ENCODE results near the gene WNT9A.

DNA sequence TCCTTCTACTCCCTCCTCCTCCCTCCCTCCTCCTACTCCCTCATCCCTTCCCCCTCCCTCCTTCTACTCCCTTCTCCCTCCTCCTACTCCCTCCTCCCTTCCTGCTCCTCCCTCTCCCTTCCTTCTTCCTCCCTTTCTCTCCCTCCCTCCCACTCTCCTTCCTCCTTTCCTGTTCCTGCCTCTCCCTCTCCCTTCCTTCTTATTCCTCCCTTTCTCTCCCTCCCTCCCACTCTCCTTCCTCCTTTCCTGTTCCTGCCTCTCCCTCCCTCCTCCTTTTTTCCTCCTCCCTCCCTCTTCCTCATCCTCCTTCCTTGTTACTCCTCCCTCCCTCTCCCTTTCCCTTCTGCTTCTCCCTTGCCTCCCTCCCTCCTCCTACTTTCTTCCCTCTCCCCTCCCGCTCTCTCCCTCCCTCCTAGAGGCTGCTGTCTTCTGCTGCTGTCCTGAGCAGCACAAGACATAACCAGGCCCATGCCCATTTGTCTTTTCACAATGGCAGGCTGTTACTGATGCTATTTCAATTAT, 41.1 kb downstream of the WNT9A start:
- TF ChIP-seq SP1 (CRISPR knock-in tag; conservative IDR thresholded peaks at IDR 0.05) (no peak), FOXJ3 (CRISPR knock-in tag; IDR thresholded peaks at IDR 0.05; ENCODE audit: borderline replicate concordance) (no peak), MXD4 (CRISPR knock-in tag; IDR thresholded peaks at IDR 0.05; ENCODE audit: borderline replicate concordance) (no peak), CREB1 (CRISPR knock-in tag; IDR thresholded peaks at IDR 0.05) (no peak), ELF4 (CRISPR knock-in tag; IDR thresholded peaks at IDR 0.05; ENCODE audit: low read depth) (no peak), HMGA2 (CRISPR knock-in tag; IDR thresholded peaks at IDR 0.05) (no peak), JUN (CRISPR knock-in tag; IDR thresholded peaks at IDR 0.05) (no peak), NFYB (CRISPR knock-in tag; conservative IDR thresholded peaks at IDR 0.05; ENCODE audit: low read depth) (no peak)
- TF ChIP-seq, protein P1, sequence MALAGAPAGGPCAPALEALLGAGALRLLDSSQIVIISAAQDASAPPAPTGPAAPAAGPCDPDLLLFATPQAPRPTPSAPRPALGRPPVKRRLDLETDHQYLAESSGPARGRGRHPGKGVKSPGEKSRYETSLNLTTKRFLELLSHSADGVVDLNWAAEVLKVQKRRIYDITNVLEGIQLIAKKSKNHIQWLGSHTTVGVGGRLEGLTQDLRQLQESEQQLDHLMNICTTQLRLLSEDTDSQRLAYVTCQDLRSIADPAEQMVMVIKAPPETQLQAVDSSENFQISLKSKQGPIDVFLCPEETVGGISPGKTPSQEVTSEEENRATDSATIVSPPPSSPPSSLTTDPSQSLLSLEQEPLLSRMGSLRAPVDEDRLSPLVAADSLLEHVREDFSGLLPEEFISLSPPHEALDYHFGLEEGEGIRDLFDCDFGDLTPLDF (CRISPR knock-in tag; IDR thresholded peaks at IDR 0.05) = no peak
- TF ChIP-seq, protein P2, sequence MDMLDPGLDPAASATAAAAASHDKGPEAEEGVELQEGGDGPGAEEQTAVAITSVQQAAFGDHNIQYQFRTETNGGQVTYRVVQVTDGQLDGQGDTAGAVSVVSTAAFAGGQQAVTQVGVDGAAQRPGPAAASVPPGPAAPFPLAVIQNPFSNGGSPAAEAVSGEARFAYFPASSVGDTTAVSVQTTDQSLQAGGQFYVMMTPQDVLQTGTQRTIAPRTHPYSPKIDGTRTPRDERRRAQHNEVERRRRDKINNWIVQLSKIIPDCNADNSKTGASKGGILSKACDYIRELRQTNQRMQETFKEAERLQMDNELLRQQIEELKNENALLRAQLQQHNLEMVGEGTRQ (CRISPR knock-in tag; IDR thresholded peaks at IDR 0.05) = no peak
- TF ChIP-seq, protein P3, sequence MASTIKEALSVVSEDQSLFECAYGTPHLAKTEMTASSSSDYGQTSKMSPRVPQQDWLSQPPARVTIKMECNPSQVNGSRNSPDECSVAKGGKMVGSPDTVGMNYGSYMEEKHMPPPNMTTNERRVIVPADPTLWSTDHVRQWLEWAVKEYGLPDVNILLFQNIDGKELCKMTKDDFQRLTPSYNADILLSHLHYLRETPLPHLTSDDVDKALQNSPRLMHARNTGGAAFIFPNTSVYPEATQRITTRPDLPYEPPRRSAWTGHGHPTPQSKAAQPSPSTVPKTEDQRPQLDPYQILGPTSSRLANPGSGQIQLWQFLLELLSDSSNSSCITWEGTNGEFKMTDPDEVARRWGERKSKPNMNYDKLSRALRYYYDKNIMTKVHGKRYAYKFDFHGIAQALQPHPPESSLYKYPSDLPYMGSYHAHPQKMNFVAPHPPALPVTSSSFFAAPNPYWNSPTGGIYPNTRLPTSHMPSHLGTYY (CRISPR knock-in tag; IDR thresholded peaks at IDR 0.05) = no peak
- TF ChIP-seq, protein P4, sequence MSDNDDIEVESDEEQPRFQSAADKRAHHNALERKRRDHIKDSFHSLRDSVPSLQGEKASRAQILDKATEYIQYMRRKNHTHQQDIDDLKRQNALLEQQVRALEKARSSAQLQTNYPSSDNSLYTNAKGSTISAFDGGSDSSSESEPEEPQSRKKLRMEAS (CRISPR knock-in tag; IDR thresholded peaks at IDR 0.05) = no peak
- TF ChIP-seq, protein P5, sequence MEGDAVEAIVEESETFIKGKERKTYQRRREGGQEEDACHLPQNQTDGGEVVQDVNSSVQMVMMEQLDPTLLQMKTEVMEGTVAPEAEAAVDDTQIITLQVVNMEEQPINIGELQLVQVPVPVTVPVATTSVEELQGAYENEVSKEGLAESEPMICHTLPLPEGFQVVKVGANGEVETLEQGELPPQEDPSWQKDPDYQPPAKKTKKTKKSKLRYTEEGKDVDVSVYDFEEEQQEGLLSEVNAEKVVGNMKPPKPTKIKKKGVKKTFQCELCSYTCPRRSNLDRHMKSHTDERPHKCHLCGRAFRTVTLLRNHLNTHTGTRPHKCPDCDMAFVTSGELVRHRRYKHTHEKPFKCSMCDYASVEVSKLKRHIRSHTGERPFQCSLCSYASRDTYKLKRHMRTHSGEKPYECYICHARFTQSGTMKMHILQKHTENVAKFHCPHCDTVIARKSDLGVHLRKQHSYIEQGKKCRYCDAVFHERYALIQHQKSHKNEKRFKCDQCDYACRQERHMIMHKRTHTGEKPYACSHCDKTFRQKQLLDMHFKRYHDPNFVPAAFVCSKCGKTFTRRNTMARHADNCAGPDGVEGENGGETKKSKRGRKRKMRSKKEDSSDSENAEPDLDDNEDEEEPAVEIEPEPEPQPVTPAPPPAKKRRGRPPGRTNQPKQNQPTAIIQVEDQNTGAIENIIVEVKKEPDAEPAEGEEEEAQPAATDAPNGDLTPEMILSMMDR (IDR thresholded peaks at IDR 0.05) = no peak
- TF ChIP-seq, protein P6, sequence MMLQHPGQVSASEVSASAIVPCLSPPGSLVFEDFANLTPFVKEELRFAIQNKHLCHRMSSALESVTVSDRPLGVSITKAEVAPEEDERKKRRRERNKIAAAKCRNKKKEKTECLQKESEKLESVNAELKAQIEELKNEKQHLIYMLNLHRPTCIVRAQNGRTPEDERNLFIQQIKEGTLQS (CRISPR knock-in tag; conservative IDR thresholded peaks at IDR 0.05) = no peak
